Measurements from ENCODE around the gene BCO2. TPM values are rescaled to one million over a fixed set of nuclear protein-coding genes. Genes with fewer than 3 reads are reported as not detected.
"Not testable (repeated sequence)": the region's sequence is repeated elsewhere in the genome, so short reads cannot be mapped to it uniquely, and the experiment has no call there.

Gene BCO2
- total and polyA plus RNA-seq, 4 donors: 0.70 to 190 (median 78.8) TPM

DNA sequence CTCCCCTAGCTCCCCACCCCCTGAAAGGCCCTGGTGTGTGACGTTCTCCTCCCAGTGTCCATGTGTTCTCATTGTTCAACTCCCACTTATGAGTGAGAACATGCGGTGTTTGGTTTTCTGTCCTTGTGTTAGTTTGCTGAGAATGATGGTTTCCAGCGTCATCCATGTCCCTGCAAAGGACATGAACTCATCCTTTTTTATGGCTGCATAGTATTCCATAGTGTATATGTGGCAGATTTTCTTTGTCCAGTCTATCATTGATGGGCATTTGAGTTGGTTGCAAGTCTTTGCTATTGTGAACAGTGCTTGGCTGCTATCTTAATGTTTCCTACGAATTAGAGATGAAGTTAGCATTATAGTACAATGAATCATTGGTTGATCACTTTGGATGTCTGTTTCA is 23.8 kb downstream of the BCO2 start:
- not testable (repeated sequence) for H3K9ac ChIP-seq (ENCODE audit: low read depth in 1 of 2, low read length in 2 of 2); H3K27me3 ChIP-seq (ENCODE audit: control insufficient read depth in 4 of 4, insufficient read depth in 4 of 4, low read length in 3 of 4); DNase-seq (ENCODE audit: low spot score); H3K27ac ChIP-seq (ENCODE audit: low read depth in 1 of 2, low read length in 2 of 2); H3K4me3 ChIP-seq (ENCODE audit: low read depth in 1 of 3, low read length in 3 of 3); H3K9me3 ChIP-seq (ENCODE audit: control insufficient read depth in 4 of 4, low read length in 3 of 4)
- Histone ChIP-seq H3K36me3 (ENCODE audit: control insufficient read depth in 4 of 4, insufficient read depth in 3 of 4, low read depth in 1 of 4, low read length in 3 of 4) (peaks cover 1 to 45% (median 27%) of the 10 kb centered on the region in 4 donors), H3K4me1 (ENCODE audit: control insufficient read depth in 4 of 4, insufficient read depth in 4 of 4, low read length in 3 of 4) (peaks cover 0 to 12% (median 11%) of the 10 kb centered on the region in 4 donors)
- WGBS: 88% methylated on average over 4 of the region's 4 CpGs

DNA sequence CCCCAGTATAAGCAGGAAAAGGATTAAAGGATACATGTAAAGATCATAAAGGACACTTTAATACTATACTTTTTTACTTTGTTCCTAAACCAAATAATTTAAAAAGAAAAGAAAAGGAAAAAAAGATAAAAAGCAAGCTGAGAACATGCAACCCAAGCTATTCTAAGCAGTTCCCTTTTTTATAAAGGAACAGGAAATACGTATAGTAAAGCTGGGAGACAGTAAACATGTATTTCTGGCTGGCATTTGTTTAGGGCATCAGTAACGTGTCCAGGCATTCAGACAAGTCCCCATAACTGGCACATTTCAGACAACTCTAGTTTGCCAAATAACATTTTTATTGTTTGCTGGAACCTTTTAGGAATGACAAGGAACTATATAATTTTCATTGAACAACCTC is 24.9 kb downstream of the BCO2 start:
- Histone ChIP-seq H3K4me3 (ENCODE audit: low read depth in 1 of 3, low read length in 3 of 3) (no peak overlapping the region), H3K9ac (ENCODE audit: low read depth in 1 of 2, low read length in 2 of 2) (no peak overlapping the region), H3K4me1 (ENCODE audit: control insufficient read depth in 4 of 4, insufficient read depth in 4 of 4, low read length in 3 of 4) (peaks cover 0 to 6% (median 5%) of the 10 kb centered on the region in 4 donors), H3K36me3 (ENCODE audit: control insufficient read depth in 4 of 4, insufficient read depth in 3 of 4, low read depth in 1 of 4, low read length in 3 of 4) (peaks cover 4 to 45% (median 29%) of the 10 kb centered on the region in 4 donors), H3K9me3 (ENCODE audit: control insufficient read depth in 4 of 4, low read length in 3 of 4) (no peaks in the 10 kb centered on the region), H3K27ac (ENCODE audit: low read depth in 1 of 2, low read length in 2 of 2) (no peak overlapping the region), H3K27me3 (ENCODE audit: control insufficient read depth in 4 of 4, insufficient read depth in 4 of 4, low read length in 3 of 4) (no peaks in the 10 kb centered on the region)
- DNase-seq (ENCODE audit: low spot score): no peak
- TF ChIP-seq, protein P1, sequence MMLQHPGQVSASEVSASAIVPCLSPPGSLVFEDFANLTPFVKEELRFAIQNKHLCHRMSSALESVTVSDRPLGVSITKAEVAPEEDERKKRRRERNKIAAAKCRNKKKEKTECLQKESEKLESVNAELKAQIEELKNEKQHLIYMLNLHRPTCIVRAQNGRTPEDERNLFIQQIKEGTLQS (IDR thresholded peaks at IDR 0.05): no peak
- TF ChIP-seq FOXA1 (IDR thresholded peaks at IDR 0.05) (no peak), NR2F2 (IDR thresholded peaks at IDR 0.05) (no peak), FOXA2 (IDR thresholded peaks at IDR 0.05) (no peak), SP1 (IDR thresholded peaks at IDR 0.05) (no peak), JUND (IDR thresholded peaks at IDR 0.05) (no peak), TAF1 (conservative IDR thresholded peaks at IDR 0.05) (no peak), YY1 (IDR thresholded peaks at IDR 0.05) (no peak), RAD21 (IDR thresholded peaks at IDR 0.05) (no peak), RXRA (IDR thresholded peaks at IDR 0.05) (no peak), HNF4G (IDR thresholded peaks at IDR 0.05) (no peak), GABPA (IDR thresholded peaks at IDR 0.05 in 1 of 2, conservative IDR thresholded peaks at IDR 0.05 in 1 of 2) (no peak), EGR1 (IDR thresholded peaks at IDR 0.05; ENCODE audit: low read depth in 2 of 2) (no peak), HNF4A (conservative IDR thresholded peaks at IDR 0.05) (no peak)
- TF ChIP-seq, protein P2, sequence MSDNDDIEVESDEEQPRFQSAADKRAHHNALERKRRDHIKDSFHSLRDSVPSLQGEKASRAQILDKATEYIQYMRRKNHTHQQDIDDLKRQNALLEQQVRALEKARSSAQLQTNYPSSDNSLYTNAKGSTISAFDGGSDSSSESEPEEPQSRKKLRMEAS (IDR thresholded peaks at IDR 0.05): no peak
- TF ChIP-seq, protein P3, sequence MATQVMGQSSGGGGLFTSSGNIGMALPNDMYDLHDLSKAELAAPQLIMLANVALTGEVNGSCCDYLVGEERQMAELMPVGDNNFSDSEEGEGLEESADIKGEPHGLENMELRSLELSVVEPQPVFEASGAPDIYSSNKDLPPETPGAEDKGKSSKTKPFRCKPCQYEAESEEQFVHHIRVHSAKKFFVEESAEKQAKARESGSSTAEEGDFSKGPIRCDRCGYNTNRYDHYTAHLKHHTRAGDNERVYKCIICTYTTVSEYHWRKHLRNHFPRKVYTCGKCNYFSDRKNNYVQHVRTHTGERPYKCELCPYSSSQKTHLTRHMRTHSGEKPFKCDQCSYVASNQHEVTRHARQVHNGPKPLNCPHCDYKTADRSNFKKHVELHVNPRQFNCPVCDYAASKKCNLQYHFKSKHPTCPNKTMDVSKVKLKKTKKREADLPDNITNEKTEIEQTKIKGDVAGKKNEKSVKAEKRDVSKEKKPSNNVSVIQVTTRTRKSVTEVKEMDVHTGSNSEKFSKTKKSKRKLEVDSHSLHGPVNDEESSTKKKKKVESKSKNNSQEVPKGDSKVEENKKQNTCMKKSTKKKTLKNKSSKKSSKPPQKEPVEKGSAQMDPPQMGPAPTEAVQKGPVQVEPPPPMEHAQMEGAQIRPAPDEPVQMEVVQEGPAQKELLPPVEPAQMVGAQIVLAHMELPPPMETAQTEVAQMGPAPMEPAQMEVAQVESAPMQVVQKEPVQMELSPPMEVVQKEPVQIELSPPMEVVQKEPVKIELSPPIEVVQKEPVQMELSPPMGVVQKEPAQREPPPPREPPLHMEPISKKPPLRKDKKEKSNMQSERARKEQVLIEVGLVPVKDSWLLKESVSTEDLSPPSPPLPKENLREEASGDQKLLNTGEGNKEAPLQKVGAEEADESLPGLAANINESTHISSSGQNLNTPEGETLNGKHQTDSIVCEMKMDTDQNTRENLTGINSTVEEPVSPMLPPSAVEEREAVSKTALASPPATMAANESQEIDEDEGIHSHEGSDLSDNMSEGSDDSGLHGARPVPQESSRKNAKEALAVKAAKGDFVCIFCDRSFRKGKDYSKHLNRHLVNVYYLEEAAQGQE (IDR thresholded peaks at IDR 0.05): no peak
- TF ChIP-seq, protein P4, sequence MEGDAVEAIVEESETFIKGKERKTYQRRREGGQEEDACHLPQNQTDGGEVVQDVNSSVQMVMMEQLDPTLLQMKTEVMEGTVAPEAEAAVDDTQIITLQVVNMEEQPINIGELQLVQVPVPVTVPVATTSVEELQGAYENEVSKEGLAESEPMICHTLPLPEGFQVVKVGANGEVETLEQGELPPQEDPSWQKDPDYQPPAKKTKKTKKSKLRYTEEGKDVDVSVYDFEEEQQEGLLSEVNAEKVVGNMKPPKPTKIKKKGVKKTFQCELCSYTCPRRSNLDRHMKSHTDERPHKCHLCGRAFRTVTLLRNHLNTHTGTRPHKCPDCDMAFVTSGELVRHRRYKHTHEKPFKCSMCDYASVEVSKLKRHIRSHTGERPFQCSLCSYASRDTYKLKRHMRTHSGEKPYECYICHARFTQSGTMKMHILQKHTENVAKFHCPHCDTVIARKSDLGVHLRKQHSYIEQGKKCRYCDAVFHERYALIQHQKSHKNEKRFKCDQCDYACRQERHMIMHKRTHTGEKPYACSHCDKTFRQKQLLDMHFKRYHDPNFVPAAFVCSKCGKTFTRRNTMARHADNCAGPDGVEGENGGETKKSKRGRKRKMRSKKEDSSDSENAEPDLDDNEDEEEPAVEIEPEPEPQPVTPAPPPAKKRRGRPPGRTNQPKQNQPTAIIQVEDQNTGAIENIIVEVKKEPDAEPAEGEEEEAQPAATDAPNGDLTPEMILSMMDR (IDR thresholded peaks at IDR 0.05; ENCODE audit: low read depth, low read length, missing input control): no peak
- TF ChIP-seq, protein P5, sequence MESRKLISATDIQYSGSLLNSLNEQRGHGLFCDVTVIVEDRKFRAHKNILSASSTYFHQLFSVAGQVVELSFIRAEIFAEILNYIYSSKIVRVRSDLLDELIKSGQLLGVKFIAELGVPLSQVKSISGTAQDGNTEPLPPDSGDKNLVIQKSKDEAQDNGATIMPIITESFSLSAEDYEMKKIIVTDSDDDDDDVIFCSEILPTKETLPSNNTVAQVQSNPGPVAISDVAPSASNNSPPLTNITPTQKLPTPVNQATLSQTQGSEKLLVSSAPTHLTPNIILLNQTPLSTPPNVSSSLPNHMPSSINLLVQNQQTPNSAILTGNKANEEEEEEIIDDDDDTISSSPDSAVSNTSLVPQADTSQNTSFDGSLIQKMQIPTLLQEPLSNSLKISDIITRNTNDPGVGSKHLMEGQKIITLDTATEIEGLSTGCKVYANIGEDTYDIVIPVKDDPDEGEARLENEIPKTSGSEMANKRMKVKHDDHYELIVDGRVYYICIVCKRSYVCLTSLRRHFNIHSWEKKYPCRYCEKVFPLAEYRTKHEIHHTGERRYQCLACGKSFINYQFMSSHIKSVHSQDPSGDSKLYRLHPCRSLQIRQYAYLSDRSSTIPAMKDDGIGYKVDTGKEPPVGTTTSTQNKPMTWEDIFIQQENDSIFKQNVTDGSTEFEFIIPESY (IDR thresholded peaks at IDR 0.05): no peak
- WGBS: 36% methylated on average over 2 of the region's 2 CpGs
